D721Med (cell line): ENCODE data around the gene RNGTT.
"Not testable (repeated sequence)": the region's sequence is repeated elsewhere in the genome, so short reads cannot be mapped to it uniquely, and the experiment has no call there.

ENCODE experiments used
- DNase-seq: peaks from one replicate; pipeline ENCODE4 v3.0.0; 2011; ENCODE audit warnings: low spot score; ENCODE audit not compliant: insufficient read length
- FAIRE-seq: peaks from 2 replicates; lab custom pipeline; 2011; peaks lifted over from hg19 to GRCh38; lab: Jason Lieb, UNC
- TF ChIP-seq, protein P1 (sequence below): IDR thresholded peaks from 2 replicates; pipeline ENCODE4 v1.5.1; 2012; ENCODE audit warnings: mild to moderate bottlenecking, control low read depth; ENCODE audit not compliant: insufficient read depth; ENCODE audit errors: missing control alignments

The RNGTT gene

DNA sequence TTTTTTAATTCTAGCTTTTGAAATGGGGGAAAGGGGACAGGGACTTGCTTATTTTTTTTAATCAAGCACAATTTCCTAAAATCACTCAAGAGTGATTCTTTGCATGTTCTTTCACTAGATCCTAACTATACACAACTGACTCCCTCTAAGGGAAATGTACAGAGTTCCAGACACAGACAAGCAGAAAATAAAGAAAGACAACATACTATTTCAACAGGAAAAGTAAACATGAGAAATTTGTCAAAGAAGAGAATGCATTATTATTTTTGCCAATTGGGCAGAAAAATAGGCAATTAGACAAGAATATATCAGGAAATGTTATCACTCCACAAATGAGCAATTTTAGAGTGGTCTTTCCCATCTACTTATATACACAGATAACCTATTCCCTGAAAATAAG is 128.2 kb downstream of the RNGTT start:
- no peak for DNase-seq
- no peak for FAIRE-seq
- TF ChIP-seq, protein P1, sequence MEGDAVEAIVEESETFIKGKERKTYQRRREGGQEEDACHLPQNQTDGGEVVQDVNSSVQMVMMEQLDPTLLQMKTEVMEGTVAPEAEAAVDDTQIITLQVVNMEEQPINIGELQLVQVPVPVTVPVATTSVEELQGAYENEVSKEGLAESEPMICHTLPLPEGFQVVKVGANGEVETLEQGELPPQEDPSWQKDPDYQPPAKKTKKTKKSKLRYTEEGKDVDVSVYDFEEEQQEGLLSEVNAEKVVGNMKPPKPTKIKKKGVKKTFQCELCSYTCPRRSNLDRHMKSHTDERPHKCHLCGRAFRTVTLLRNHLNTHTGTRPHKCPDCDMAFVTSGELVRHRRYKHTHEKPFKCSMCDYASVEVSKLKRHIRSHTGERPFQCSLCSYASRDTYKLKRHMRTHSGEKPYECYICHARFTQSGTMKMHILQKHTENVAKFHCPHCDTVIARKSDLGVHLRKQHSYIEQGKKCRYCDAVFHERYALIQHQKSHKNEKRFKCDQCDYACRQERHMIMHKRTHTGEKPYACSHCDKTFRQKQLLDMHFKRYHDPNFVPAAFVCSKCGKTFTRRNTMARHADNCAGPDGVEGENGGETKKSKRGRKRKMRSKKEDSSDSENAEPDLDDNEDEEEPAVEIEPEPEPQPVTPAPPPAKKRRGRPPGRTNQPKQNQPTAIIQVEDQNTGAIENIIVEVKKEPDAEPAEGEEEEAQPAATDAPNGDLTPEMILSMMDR: no peak

DNA sequence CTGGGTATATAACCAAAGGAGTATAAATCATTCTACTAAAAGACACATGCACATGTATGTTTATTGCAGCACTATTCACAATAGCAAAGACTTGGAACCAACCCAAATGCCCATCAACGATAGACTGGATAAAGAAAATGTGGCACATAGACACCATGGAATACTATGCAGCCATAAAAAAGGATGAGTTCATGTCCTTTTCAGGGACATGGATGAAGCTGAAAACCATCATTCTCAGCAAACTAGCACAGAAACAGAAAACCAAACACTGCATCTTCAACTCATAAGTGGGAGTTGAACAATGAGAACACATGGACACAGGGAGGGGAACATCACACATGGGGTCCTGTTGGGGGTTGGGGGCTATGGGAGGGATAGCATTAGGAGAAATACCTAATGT is 130.3 kb downstream of the RNGTT start:
- DNase-seq, FAIRE-seq: not testable (repeated sequence)

DNA sequence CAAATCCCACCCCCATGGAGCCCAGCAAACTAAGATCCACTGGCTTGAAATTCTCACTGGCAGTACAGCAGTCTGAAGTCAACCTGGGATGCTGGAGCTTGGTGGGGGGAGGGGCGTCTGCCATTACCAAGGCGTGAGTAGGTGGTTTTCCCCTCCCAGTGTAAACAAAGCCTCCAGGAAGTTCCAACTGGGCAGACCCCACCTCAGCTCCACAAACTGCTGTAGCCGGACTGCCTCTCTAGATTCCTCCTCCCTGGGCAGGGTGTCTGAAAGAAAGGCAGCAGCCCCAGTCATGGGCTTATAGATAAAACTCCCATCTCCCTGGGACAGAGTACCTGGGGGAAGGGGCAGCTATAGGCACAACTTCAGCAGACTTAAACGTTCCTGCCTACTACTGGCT is 135.8 kb downstream of the RNGTT start:
- FAIRE-seq, DNase-seq: not testable (repeated sequence)

DNA sequence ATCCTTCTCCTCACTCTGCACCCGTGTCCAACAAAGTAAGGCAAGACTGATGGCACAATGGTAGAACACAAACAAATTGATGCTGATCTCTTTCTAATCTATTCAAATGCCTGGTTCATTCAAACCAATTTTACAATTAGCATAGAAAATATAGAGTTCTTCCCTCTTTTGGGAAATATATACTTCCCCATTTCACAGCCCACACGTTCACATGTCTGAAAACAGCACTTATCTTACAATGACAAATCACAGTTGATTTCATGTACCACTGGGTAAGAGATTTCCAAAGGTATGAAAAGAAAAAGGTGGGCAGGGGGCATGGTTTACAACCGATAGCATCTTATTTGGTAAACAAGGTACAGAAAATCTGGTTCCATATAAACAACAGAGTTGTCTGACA is 137.6 kb downstream of the RNGTT start:
- FAIRE-seq (peak; percentile 38), DNase-seq (no peak)
- TF ChIP-seq, protein P1: no peak

DNA sequence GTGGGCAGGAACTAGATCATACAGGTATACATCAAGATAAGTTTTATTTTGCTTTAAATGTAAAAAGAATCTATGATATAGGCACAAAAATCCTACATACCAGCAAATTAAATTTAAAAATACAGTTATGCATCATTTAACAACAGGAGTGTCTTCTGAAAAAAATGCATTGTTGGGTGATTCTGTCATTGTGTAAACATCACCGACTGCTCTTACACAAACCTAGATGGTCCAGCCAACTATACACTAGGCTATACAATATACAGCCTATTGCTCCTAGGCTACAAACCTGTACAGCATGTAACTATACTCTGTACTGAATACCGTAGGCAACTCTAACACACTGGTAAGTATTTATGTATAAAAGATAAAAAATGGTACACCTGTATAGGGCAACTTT is 139.4 kb downstream of the RNGTT start:
- DNase-seq (no peak), FAIRE-seq (no peak)
- TF ChIP-seq, protein P1: no peak

DNA sequence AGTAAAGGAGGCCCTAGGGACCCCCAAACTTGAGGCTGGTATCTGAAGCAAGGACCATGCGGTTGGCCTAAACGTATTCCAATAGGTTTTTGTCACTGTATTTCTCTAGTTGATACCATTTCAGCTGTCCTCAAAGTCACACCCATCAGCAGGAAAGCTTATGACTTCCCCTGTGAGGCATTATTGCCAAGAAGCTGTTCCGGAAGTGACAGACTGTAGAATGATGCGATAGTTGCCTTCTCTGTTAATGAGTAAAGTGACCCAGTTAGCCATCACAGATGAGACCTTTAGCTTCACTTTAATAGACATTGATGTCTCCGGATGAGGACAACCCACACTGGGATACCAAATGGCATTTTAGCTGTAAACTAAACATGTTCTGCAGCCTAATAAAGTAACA is 147.9 kb downstream of the RNGTT start:
- TF ChIP-seq, protein P1: no peak
- no peak for FAIRE-seq
- no peak for DNase-seq

DNA sequence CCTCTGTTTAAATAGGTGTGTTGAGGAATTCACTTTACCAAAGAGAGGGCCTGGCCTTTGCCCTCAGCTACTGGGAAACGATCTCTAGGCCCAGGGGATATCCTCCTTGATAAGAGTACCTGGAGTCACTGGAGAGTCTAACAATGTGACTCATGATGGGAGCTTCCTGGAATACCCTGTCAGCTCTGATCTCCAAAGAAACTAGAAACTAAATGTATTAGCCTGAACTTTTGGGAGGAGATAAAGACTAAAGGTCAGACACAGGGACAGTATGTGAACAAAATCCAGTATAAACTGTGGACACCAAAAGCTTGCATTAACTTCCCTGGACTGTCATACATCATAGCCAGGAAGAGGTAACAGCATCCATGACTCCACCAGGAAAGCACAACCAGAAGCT is 148.5 kb downstream of the RNGTT start:
- TF ChIP-seq, protein P1: no peak
- no peak for DNase-seq
- no peak for FAIRE-seq

DNA sequence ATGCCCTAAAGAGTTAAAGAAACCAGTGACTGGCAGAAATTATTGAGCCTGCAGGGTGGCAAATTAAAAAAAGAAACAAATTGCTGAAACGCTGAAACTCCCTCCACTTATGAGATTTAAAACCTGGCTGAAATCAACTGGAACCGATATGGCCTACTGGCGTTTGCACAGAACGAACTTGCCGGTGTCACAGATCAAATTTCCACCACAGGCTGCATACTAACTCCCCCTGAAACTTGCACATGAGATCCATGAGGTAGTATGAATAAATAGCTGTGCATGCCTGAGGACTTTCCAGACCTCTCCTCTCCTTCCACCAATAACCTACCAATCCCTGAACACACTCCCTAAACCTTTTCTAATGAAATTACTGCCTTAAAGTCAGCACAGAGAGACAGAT is 150.4 kb downstream of the RNGTT start:
- FAIRE-seq (no peak), DNase-seq (no peak)
- TF ChIP-seq, protein P1: no peak
